ENCODE measurements around the gene SLX4.
"Not testable (repeated sequence)": the region's sequence is repeated elsewhere in the genome, so short reads cannot be mapped to it uniquely, and the experiment has no call there.

Gene SLX4

DNA sequence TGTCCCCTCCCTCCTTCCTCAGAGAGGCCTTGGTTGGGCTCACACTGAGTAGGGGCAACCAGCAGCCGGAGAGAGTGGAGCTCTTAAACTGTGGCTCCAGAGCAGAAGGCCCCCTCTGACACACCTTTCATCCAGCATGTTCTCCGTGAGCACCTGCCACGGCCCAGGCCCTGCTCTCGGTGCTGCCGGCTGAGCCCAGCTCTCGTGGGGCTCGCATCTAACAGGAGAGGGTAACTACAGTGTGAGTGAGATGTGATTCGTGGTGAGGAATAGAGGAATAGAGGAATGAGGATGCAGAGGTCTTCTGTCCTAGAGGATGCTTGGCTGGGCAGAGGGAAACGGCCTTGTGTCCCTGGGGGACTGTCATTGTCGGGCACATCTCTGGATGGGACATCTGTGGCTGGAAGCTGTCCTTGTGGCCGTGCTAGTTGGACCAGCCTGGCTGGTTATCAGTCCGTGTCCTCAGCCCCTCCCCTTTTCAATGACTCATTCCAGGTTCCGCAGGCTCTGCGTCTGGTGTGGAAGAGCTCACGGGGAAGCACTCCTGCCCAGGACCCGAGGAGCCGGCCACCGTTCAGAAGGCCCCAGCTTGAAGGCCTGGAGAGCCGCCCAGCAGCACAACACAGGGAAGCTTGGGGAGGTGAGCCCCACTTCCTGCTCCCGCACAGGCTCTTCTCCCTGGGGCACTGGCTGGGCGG lies 31.1 kb upstream of the SLX4 start:
- DNase-seq (ENCODE audit: low spot score) = peak; percentile 30

DNA sequence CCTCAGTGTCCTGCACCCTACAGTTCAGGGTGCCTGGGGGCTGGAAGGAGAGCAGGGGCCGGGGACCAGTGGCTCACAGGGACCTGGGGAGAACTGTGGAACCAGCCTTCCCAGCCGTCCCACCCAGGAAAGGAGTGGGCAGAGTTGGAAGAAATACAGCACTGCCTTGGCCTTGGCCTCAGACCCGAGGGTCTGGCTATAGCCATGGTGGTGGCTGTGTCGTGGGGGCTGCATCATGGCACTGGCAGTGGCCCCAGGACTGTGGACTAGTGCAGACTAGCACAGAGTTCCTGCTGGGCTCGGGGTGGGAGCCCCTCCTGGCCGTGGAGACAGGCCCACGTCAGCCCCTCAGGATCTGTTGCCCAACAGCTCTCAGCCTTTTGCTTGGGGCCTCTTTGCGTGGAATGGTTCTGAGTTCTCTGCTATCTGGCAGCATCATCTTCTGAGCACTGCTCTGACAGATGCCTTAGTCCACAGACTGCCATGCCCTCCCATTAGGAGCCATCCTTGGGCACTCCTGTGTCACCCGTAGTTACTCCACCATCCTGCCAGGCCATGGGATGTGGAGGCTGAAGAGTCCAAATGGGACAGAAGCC lies 30.5 kb upstream of the SLX4 start:
- peak; percentile 14 for DNase-seq (ENCODE audit: low spot score)

- DNase-seq (ENCODE audit: low spot score) = peak; percentile 9
Measured at GRCh38 chr16:3640632-3641501, 29.5 kb upstream of the SLX4 start.

DNA sequence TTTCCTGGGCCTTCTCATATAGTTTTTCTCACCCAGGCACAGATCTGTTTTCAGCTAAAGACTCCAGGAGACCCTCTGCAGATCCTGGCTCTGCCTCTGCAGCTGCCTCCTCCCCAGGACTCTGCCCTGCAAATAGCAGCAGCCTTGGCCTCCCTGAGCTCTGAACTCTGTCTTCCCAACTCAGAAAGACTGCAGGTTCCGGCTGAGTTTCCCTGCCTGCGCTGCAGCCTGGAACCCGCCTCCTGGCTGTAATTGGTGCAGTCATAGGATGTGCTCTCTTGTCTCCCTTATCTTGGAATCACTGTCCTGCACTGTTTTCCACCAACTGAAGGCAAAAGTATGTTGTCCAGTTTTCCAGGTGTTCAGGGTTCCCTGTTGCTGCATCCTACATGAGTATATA lies 28.8 kb upstream of the SLX4 start:
- DNase-seq (ENCODE audit: low spot score) = no peak

- DNase-seq (ENCODE audit: low spot score) = peak; percentile 10
Measured at GRCh38 chr16:3638916-3639644, 27.7 kb upstream of the SLX4 start.

DNA sequence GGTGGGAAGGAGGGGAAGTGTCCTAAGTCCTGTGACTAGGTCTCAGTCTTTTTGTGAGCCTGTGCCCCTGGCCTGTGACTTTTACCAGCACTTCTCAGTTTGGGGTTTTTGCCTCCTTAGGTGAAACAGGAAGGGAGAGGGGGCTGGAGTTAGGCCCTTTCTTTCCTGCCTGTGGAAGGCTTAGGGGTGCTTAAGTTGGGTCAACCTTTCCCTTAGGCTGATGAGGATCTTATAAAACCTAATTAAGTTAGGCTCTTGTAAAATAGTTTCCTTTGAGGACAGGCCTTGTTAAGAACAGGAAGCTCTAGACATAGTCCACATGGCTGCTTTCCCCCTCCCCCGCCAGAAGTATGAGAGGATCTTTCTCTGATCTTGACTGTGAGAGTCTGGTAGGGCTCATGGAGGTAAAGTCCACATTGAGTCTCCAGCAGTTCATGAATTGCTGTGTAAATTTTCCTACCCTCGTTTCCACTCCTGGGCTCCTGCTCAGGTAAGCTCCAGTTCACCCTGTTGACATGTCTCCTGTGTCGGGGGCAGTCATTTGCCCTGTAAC lies 26.0 kb upstream of the SLX4 start:
- DNase-seq (ENCODE audit: low spot score) = no peak

DNA sequence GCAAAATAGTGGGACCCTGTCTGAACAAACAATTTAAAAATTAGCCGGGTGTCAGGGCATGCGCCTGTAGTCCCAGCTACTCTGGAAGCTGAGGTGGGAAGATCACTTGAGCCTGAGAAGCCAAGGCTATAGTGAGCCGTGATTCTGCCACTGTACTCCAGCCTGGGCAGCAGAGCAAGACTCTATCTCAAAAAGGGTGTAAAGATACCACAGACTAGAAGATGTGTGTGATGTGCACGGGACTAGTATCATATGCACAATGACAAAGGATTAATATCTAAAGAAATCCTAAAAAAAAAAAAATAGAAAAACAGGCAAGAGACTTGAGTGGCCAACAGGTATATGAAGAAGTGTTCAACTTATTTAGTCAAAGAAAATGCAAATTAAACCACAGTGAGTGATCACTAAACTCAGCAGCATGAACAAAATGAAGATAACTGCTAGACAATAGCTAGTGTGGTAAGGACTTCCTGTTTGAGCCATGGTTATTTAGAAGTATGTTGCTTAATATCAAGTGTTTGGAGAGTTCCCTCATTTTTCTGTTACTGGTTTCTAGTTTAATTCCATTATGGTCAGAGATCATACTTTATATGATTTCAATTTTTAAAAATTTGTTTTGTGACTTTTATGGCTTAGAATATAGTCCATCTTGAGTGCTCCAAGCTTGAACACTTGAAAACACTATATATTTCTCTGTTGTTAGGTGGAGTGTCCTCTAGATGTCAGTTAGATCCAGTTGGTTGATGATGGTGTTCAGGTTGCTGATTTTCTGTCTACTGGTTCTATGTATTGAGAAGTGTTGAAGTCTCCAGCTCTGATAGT lies 14.7 kb upstream of the SLX4 start:
- no peak for DNase-seq (ENCODE audit: low spot score)

- DNase-seq (ENCODE audit: low spot score) = no peak
Measured at GRCh38 chr16:3625331-3625730, 13.9 kb upstream of the SLX4 start.

DNA sequence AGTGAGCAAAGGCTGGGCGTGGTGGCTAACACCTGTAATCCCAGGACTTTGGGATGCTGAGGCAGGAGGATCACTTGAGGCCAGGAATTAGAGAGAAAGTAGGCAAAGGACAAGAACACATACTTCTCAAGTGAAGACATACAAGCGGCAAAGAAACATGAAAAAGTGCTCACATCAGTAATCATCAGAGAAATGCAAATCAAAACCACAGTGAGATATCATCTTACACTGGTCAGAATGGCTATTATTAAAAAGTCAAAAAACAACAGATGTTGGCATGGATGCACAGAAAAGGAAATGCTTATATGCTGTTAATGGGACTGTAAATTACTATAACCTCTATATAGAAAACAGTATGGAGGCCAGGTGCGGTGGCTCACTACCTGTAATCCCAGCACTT lies 12.2 kb upstream of the SLX4 start:
- DNase-seq (ENCODE audit: low spot score) = no peak

DNA sequence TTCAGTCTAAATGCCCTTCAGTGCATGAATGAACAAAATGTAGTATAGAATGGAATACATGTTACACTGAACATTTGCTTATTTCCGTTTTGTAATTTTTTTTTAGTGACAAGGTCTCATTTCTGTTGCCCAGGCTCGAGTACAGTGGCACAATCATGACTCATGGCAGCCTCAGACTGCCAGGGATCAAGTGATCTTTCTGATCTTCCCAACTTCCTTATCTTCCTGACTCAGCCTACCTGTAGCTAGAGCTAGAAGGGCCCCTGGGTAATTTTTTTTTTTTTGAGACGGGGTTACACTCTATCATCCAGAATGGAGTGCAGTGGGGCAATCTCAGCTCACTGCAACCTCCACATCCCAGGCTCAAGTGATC lies 7.3 kb upstream of the SLX4 start:
- DNase-seq (ENCODE audit: low spot score) = no peak

DNA sequence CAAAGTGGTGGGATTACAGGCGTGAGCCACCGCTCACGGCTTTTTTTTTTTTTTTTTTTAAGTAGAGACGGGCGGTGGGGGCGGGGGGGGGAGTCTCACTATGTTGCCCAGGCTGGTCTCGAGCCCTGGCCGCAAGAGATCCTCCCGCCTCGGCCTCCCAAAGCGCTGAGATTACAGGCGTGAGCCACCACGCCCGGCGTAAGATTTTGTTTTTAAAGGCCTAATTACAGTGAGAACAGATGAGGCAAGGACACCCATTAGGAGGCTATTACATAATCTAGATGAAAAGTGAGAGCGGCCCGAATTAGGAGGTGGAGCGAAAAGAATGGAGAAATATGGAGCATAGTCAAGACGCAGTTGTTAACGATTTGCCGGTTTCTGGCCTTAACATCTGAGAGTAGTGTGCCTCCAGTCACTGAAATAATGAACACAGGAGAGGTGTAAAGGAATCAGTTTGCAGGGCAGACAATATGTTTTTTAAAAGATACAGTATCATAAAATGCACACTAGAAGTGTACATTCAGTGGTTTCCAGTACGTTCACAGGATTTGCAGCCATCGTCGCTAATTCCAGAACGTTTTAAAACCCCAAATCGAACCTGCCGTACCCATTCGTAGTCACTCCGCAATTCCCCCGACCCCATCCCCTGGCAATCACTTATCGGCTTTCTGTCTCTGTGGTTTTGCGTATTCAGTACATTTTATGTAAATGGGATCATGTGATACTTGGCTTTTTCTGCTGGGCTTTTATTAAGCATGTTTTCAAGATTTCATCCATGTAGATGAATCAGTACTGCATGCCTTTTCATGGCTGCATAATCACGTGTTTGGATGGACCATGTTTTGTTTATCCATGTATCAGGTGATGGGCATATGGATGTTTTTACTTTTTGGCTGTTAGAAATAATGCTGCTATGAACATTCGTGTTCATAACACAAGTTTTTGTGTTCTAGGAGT lies 1.4 kb upstream of the SLX4 start:
- no peak for DNase-seq (ENCODE audit: low spot score)

- no peak for DNase-seq (ENCODE audit: low spot score)
Measured at GRCh38 chr16:3610698-3611145, 684 bp downstream of the SLX4 start.

DNA sequence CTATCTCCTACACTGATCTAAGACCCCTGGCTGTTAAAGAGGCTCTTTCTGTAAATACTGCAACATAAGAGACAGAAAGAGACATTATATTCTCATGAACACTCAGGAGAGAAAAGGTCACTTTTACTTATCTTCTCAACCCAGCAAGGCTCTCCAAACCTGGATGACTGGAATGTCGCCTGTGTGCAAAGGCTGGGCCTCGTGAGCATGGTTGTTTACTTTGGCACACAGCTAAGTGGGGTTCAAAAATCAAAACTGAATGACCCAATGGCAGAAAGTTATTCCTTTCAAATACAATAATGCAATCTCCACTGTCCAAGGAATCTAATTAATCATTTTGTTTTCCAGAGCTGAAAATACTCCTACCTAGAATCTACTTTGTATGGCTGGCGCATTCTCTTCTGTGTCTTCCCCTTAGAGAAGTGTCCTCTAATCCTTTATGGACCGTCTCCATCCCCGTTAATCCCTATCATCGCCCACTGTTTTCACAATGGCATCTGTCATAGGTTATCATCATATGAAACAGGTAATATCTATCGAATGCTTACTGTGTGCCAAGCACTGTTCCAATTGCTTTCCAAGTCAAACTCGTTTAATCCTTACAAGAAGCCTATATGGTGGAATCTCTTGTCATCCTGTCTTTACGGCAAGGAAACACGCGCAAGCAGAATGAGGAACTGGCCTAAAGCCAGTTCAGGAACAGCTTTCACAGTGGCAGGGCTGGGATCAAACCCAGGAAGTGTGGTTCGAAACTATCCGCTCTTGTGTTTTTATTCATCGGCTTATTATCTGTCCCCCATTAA lies 1.3 kb downstream of the SLX4 start:
- DNase-seq (ENCODE audit: low spot score) = no peak

GRCh38 chr16:3608976-3609375 lies 2.4 kb downstream of the SLX4 start:
- DNase-seq (ENCODE audit: low spot score) = not testable (repeated sequence)

DNA sequence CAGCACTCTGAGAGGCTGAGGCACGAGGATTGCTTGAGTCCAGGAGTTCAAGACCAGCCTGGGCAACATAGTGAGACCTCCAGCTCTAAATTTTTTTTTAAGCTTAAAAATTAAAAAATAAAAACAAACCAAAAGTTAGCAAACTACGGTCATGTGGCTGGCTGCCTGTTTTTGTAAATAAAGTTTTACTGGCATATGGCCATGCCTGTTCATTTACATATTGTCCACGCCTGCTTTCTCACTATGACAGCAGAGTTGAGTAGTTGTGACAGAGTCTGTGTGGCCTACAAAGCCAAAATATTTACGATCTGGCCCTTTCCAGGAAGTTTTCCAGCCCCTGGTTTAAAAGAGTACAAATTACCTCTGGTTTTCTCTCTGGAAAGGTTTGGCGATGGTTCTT lies 3.3 kb downstream of the SLX4 start:
- no peak for DNase-seq (ENCODE audit: low spot score)

DNA sequence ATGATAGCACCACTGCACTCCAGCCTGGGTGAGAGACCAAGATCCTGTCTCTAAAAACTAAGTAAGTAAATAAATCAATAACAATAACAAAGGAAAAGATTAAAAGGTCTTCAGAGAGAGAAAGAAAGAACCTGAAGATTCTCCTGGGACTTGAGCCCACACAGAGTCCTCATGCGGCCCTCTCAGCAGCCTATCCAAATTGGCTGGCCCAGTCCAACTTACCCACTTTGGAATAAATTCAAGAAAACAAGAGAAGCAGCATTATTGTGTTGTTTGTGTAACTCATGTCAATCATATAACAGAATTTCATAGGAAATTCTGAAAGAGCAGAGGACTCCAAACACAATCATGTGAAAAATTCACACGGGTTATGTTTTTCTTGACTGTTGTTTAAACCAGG lies 3.8 kb downstream of the SLX4 start:
- no peak for DNase-seq (ENCODE audit: low spot score)

- no peak for DNase-seq (ENCODE audit: low spot score)
Measured at GRCh38 chr16:3607161-3607560, 4.2 kb downstream of the SLX4 start.

DNA sequence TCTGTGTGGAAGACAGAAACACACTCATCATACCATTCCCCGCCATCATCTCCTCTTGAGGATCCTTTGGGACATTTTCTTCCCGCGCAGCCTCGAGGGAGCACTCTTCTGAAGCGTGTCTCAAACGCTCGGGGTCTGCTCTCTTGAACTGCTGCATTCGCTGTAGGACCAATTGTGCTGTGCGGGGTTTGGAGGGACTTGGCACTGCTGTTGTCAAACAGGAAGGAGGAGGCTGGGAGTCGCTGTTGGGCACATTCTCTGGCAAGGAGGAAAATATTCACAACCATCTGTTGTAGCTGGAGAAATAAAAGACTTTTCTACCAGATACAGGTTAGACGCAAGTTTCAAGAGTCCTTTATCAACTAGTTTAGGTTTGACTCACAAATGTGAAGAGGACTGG lies 5.0 kb downstream of the SLX4 start:
- no peak for DNase-seq (ENCODE audit: low spot score)

GRCh38 chr16:3602320-3602653 lies 9.1 kb downstream of the SLX4 start:
- DNase-seq (ENCODE audit: low spot score) = no peak

All from D341Med (cell line).